OCI-LY7 (cell line): Measurements from ENCODE around the gene LIN52.

Experiments
- CTCF ChIP-seq: fragments of 200-600 bp; sonication (generic); conservative IDR thresholded peaks from 2 replicates; pipeline ENCODE4 v1.5.1; 2014; ENCODE audit warnings: mild to moderate bottlenecking, antibody characterized with exemption, low read length, moderate library complexity, mixed read lengths
- EZH2phosphoT487 ChIP-seq: fragments of 200-600 bp; sonication (generic); IDR thresholded peaks from 2 replicates; pipeline ENCODE4 v1.6.1; 2018; ENCODE audit warnings: low read depth, borderline replicate concordance, mild to moderate bottlenecking, mixed run types, antibody characterized with exemption, low read length, moderate library complexity, mixed read lengths

GRCh38 chr14:74235017-74235416 lies 150.3 kb downstream of the LIN52 start:
- no peak for TF ChIP-seq CTCF
- TF ChIP-seq EZH2phosphoT487, result no peak
